Measurements from ENCODE around the gene GAS7.

DNA sequence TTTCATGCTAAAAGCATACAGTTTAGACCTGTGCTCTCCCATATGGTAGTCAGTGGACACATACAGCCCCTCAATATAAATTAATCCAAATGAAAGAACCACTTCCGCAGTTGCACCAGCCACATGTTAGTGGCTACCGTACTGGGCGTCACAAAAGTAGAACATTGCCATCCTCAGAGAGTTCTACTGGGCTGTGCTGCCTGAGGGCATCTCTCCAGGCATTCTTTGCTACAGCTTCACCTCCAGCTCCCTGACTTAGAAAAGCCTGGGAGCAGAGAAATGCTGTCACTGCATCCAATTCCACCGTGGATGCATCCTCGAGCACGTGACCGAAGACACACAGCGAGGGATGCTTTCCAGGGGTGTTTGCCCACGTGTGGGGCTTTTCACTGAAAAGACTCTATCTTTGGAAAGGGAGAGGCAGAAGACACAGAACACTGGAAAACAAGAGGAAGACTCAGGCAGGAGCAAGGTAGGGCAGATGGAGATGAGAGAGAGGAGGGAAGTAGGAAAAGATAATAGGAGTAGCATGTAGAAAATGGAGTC, 86.4 kb downstream of the GAS7 start:
- no peak for TF ChIP-seq EZH2 (IDR thresholded peaks at IDR 0.05)
- TF ChIP-seq CTCF (IDR thresholded peaks at IDR 0.05 in 2 of 3, conservative IDR thresholded peaks at IDR 0.05 in 1 of 3; ENCODE audit: borderline replicate concordance in 1 of 3, insufficient read depth in 1 of 3, low read depth in 2 of 3, low read length in 2 of 3): no peak
- TF ChIP-seq POLR2A (IDR thresholded peaks at IDR 0.05; ENCODE audit: borderline replicate concordance, extremely low read depth, insufficient read depth, insufficient read length): no peak
- no peak for TF ChIP-seq FOSL1 (IDR thresholded peaks at IDR 0.05; ENCODE audit: low read depth)
- TF ChIP-seq SIN3A (IDR thresholded peaks at IDR 0.05; ENCODE audit: low read depth): no peak
- TF ChIP-seq, protein P1, sequence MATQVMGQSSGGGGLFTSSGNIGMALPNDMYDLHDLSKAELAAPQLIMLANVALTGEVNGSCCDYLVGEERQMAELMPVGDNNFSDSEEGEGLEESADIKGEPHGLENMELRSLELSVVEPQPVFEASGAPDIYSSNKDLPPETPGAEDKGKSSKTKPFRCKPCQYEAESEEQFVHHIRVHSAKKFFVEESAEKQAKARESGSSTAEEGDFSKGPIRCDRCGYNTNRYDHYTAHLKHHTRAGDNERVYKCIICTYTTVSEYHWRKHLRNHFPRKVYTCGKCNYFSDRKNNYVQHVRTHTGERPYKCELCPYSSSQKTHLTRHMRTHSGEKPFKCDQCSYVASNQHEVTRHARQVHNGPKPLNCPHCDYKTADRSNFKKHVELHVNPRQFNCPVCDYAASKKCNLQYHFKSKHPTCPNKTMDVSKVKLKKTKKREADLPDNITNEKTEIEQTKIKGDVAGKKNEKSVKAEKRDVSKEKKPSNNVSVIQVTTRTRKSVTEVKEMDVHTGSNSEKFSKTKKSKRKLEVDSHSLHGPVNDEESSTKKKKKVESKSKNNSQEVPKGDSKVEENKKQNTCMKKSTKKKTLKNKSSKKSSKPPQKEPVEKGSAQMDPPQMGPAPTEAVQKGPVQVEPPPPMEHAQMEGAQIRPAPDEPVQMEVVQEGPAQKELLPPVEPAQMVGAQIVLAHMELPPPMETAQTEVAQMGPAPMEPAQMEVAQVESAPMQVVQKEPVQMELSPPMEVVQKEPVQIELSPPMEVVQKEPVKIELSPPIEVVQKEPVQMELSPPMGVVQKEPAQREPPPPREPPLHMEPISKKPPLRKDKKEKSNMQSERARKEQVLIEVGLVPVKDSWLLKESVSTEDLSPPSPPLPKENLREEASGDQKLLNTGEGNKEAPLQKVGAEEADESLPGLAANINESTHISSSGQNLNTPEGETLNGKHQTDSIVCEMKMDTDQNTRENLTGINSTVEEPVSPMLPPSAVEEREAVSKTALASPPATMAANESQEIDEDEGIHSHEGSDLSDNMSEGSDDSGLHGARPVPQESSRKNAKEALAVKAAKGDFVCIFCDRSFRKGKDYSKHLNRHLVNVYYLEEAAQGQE (IDR thresholded peaks at IDR 0.05; ENCODE audit: low read depth): no peak
- TF ChIP-seq POLR2AphosphoS5 (IDR thresholded peaks at IDR 0.05; ENCODE audit: low read depth, low read length): no peak
- TF ChIP-seq, protein P2, sequence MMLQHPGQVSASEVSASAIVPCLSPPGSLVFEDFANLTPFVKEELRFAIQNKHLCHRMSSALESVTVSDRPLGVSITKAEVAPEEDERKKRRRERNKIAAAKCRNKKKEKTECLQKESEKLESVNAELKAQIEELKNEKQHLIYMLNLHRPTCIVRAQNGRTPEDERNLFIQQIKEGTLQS (IDR thresholded peaks at IDR 0.05): no peak
- no peak for TF ChIP-seq SRF (IDR thresholded peaks at IDR 0.05; ENCODE audit: low read depth)
- TF ChIP-seq EZH2phosphoT487 (IDR thresholded peaks at IDR 0.05; ENCODE audit: borderline replicate concordance): no peak
- no peak for TF ChIP-seq CBX3 (IDR thresholded peaks at IDR 0.05; ENCODE audit: low read depth)
- no peak for TF ChIP-seq ZNF274 (IDR thresholded peaks at IDR 0.05; ENCODE audit: low read depth, low read length)
- TF ChIP-seq, protein P3, sequence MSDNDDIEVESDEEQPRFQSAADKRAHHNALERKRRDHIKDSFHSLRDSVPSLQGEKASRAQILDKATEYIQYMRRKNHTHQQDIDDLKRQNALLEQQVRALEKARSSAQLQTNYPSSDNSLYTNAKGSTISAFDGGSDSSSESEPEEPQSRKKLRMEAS (IDR thresholded peaks at IDR 0.05): no peak

Data from HCT116 (cell line).